ENCODE measurements around the gene GFRA1. TPM values are rescaled to one million over a fixed set of nuclear protein-coding genes. Genes with fewer than 3 reads are reported as not detected.

The GFRA1 gene
- total and polyA plus RNA-seq, 2 of the 8 experiments (the other 6 are each of a cell fraction or from before 2014, with no cell fraction given): 1.1 to 2.0 TPM

DNA sequence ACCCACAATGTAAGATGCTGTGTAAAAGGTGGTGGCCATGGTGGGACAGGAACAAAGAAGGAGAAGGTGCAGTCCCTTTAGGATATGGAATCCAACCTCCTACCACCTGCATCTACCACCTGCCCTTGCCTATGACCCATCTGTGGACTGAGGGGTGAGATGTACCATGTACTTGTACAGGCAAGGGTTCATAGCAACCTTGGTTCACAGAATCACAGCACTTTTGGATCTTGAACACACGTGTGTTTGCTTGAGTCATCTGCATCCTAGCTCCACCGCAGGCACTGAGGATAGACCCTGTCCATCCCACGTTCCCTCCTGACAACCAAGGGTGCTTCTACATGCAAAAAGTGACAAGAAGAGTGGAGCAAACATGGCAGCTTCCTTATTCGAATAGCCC is 162.3 kb downstream of the GFRA1 start (continued):
- TF ChIP-seq RAD21 (IDR thresholded peaks at IDR 0.05 in 1 of 2, conservative IDR thresholded peaks at IDR 0.05 in 1 of 2; ENCODE audit: low read depth in 2 of 2, low read length in 2 of 2) (no peak), CREB1 (IDR thresholded peaks at IDR 0.05) (no peak)
